Astrocyte (in vitro differentiated cells and primary cell): ENCODE results near the gene SHISA9.

Experiments
- CTCF ChIP-seq: IDR thresholded peaks from 2 replicates; pipeline ENCODE4 v1.5.1; 2011; ENCODE audit warnings: low read depth, mild to moderate bottlenecking, inconsistent platforms, low read length, moderate library complexity; ENCODE audit not compliant: insufficient read depth
- EZH2 ChIP-seq: IDR thresholded peaks from 2 replicates; pipeline ENCODE4 v1.6.1; 2012; ENCODE audit warnings: mild to moderate bottlenecking, low read length, inconsistent platforms; ENCODE audit not compliant: insufficient read depth

GRCh38 chr16:12942861-12943260 is 41.5 kb downstream of the SHISA9 start:
- TF ChIP-seq CTCF (no peak), EZH2 (no peak)
